ENCODE measurements around the gene NUDT14. TPM values are rescaled to one million over a fixed set of nuclear protein-coding genes. Genes with fewer than 3 reads are reported as not detected.

NUDT14 gene
- total and polyA plus RNA-seq, 3 experiments from 2014 or later: 6.7 to 12.4 (median 6.9) TPM

DNA sequence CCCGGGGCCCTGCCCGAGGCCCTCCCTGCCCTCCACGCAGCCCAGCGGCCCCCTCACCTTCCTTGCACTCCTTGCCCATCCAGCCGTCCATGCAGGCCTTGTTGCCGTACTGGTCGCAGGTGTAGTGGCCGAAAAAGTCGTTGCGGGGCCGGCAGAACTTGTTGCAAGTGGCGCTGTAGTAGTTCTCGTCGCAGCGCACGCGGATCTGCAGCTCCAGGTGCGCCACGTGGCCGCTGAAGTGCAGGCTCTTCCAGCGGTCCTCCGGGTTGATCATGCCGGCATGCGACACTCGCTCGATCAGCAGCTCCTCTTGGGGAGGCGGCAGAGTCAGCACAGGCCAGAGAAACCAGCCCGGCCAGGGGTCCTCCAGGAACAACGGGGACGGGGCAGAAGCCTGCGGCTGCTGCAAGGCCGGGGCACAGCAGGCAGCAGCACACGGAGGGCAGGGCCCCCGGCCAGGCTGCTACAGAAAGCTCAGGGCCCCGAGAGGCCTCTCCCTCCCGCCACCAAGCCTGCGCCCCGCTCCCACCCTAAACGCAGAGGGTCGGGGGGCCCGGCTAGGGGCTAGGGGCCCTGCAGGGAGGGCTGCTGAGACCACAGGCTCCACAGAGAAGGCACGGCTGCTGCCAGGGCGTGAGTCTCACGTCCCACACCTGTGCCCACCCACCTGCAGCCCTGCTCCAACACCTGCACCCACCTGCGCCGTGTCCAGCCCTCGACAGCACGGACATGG, 25.3 kb downstream of the NUDT14 start:
- no peak overlapping the region for H3K27ac ChIP-seq (ENCODE audit: low read depth, low read length)
- H3K4me1 ChIP-seq (ENCODE audit: insufficient read depth, low read length): no peaks in the 10 kb centered on the region
- no peak overlapping the region for H3K4me3 ChIP-seq (ENCODE audit: low read length)
- Mint-ChIP-seq H3K27ac (no peak overlapping the region), H3K4me3 (no peak overlapping the region), H3K36me3 (no peaks in the 10 kb centered on the region), H3K4me1 (no peaks in the 10 kb centered on the region), H3K9me3 (no peaks in the 10 kb centered on the region), H3K27me3 (peaks cover 2 to 3% of the 10 kb centered on the region in 2 donors)
- no peaks in the 10 kb centered on the region for H3K27me3 ChIP-seq (ENCODE audit: insufficient read depth, low read length, poor library complexity, severe bottlenecking)
- no peaks in the 10 kb centered on the region for H3K36me3 ChIP-seq (ENCODE audit: insufficient read depth, low read length)
- DNase-seq: no peak
- POLR2A ChIA-PET: no interaction called here
- H3K9me3 ChIP-seq (ENCODE audit: low read length): no peaks in the 10 kb centered on the region
- CTCF ChIA-PET: no interaction called here

- H3K4me1 Mint-ChIP-seq: no peaks in the 10 kb centered on the region
- H3K36me3 ChIP-seq (ENCODE audit: insufficient read depth, low read length): no peaks in the 10 kb centered on the region
- no peak for DNase-seq
- H3K27ac ChIP-seq (ENCODE audit: low read depth, low read length): no peak overlapping the region
- H3K4me3 ChIP-seq (ENCODE audit: low read length): no peak overlapping the region
- H3K9me3 ChIP-seq (ENCODE audit: low read length): no peaks in the 10 kb centered on the region
- H3K4me3 Mint-ChIP-seq: no peak overlapping the region
- H3K27me3 ChIP-seq (ENCODE audit: insufficient read depth, low read length, poor library complexity, severe bottlenecking): no peaks in the 10 kb centered on the region
- ChIA-PET CTCF (no interaction called here), POLR2A (no interaction called here)
- peaks cover 2 to 3% of the 10 kb centered on the region in 2 donors for H3K27me3 Mint-ChIP-seq
- H3K4me1 ChIP-seq (ENCODE audit: insufficient read depth, low read length): no peaks in the 10 kb centered on the region
- H3K9me3 Mint-ChIP-seq: no peaks in the 10 kb centered on the region
- no peaks in the 10 kb centered on the region for H3K36me3 Mint-ChIP-seq
- H3K27ac Mint-ChIP-seq: no peak overlapping the region
Observed at GRCh38 chr14:105155071-105155651, 26.0 kb downstream of the NUDT14 start.

GRCh38 chr14:105154476-105154871, 26.6 kb downstream of the NUDT14 start:
- H3K36me3 Mint-ChIP-seq: no peaks in the 10 kb centered on the region
- no peak overlapping the region for H3K4me3 Mint-ChIP-seq
- Histone ChIP-seq H3K9me3 (ENCODE audit: low read length) (no peaks in the 10 kb centered on the region), H3K4me1 (ENCODE audit: insufficient read depth, low read length) (no peaks in the 10 kb centered on the region), H3K27ac (ENCODE audit: low read depth, low read length) (no peak overlapping the region), H3K4me3 (ENCODE audit: low read length) (no peak overlapping the region), H3K36me3 (ENCODE audit: insufficient read depth, low read length) (no peaks in the 10 kb centered on the region), H3K27me3 (ENCODE audit: insufficient read depth, low read length, poor library complexity, severe bottlenecking) (no peaks in the 10 kb centered on the region)
- H3K27ac Mint-ChIP-seq: no peak overlapping the region
- no peaks in the 10 kb centered on the region for H3K9me3 Mint-ChIP-seq
- H3K4me1 Mint-ChIP-seq: no peaks in the 10 kb centered on the region
- ChIA-PET POLR2A (no interaction called here), CTCF (no interaction called here)
- DNase-seq: peak in 1 of 5 donors; percentile 26
- peaks cover 2 to 3% of the 10 kb centered on the region in 2 donors for H3K27me3 Mint-ChIP-seq

DNA sequence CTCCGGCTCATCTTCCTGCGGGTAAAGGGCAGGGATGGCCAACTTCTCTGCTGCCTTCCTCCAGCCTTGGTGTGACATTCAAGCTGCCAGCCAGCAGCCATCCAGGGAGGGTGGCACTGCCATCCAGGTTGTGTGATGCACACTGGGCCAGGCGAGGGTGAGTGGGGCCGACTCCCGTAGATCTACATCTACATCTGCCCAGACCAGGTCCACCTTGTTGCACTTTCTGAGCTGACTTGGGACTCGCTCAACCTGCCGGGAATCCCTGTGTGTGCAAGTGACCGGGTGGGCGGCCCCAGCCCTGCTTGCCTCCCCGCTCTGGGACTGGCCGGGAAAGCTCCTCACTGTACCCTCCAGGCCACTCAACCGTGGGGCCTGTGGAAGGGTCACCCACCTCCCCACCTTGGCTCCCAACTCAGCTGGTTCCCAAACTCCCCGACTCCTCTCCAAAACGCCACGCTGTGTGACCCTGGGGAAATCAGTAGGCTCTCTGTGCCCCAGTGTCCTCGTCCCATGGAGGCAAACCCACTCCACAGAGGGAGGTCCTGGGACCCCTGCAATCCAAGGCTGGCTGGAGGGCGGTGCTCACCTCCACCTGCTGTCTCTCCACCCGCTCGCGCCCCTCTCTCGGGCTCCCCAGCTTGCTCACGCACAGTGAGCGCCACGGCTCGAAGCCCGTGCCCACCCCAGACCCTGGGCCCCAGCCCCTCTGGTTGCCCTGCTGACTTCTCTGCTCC, 27.2 kb downstream of the NUDT14 start:
- peaks cover 2 to 3% of the 10 kb centered on the region in 2 donors for H3K27me3 Mint-ChIP-seq
- H3K36me3 Mint-ChIP-seq: no peaks in the 10 kb centered on the region
- no peak overlapping the region for H3K4me3 ChIP-seq (ENCODE audit: low read length)
- POLR2A ChIA-PET: no interaction called here
- no peaks in the 10 kb centered on the region for H3K4me1 Mint-ChIP-seq
- DNase-seq: peak in 1 of 5 donors; percentile 42
- no peaks in the 10 kb centered on the region for H3K36me3 ChIP-seq (ENCODE audit: insufficient read depth, low read length)
- H3K27ac Mint-ChIP-seq: no peak overlapping the region
- no peaks in the 10 kb centered on the region for H3K9me3 Mint-ChIP-seq
- no peaks in the 10 kb centered on the region for H3K9me3 ChIP-seq (ENCODE audit: low read length)
- no peak overlapping the region for H3K27ac ChIP-seq (ENCODE audit: low read depth, low read length)
- no peaks in the 10 kb centered on the region for H3K27me3 ChIP-seq (ENCODE audit: insufficient read depth, low read length, poor library complexity, severe bottlenecking)
- no peak overlapping the region for H3K4me3 Mint-ChIP-seq
- H3K4me1 ChIP-seq (ENCODE audit: insufficient read depth, low read length): no peaks in the 10 kb centered on the region
- CTCF ChIA-PET: no interaction called here

DNA sequence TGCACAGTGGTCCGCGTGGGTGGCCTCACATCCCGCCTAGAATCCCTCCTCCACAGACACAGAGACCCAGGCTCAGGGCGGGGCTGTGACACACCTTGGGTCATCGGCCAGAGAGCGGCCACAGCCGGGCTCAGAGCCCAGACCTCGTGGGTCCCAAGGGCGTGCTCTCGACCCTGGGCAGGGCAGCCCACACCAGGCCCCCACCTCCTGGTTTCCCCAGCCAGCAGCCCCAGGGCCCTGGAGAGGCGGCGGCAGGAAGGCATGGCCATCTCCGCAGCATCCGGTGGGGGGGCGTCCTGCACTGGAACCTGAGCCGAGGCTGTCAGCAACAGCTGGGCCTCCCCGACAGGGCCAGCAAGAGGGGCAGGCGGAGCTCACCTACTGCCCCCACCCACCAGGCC, 27.8 kb downstream of the NUDT14 start:
- POLR2A ChIA-PET: no interaction called here

GRCh38 chr14:105152794-105153241, 28.3 kb downstream of the NUDT14 start:
- H3K27ac Mint-ChIP-seq: no peak overlapping the region
- peaks cover 2 to 3% of the 10 kb centered on the region in 2 donors for H3K27me3 Mint-ChIP-seq
- Histone ChIP-seq H3K27me3 (ENCODE audit: insufficient read depth, low read length, poor library complexity, severe bottlenecking) (no peaks in the 10 kb centered on the region), H3K4me3 (ENCODE audit: low read length) (no peak overlapping the region), H3K4me1 (ENCODE audit: insufficient read depth, low read length) (no peaks in the 10 kb centered on the region), H3K9me3 (ENCODE audit: low read length) (no peaks in the 10 kb centered on the region), H3K36me3 (ENCODE audit: insufficient read depth, low read length) (no peaks in the 10 kb centered on the region), H3K27ac (ENCODE audit: low read depth, low read length) (no peak overlapping the region)
- H3K9me3 Mint-ChIP-seq: no peaks in the 10 kb centered on the region
- H3K4me3 Mint-ChIP-seq: no peak overlapping the region
- H3K4me1 Mint-ChIP-seq: no peaks in the 10 kb centered on the region
- ChIA-PET CTCF (no interaction called here), POLR2A (no interaction called here)
- peak in 1 of 5 donors; percentile 35 for DNase-seq
- H3K36me3 Mint-ChIP-seq: no peaks in the 10 kb centered on the region

More for the DNA sequence above, 27.8 kb downstream of the NUDT14 start:
- Mint-ChIP-seq H3K27me3 (peaks cover 2 to 3% of the 10 kb centered on the region in 2 donors), H3K36me3 (no peaks in the 10 kb centered on the region), H3K4me1 (no peaks in the 10 kb centered on the region), H3K4me3 (no peak overlapping the region), H3K9me3 (no peaks in the 10 kb centered on the region), H3K27ac (no peak overlapping the region)
- peak in 1 of 5 donors; percentile 33 for DNase-seq
- CTCF ChIA-PET: no interaction called here
- Histone ChIP-seq H3K4me3 (ENCODE audit: low read length) (no peak overlapping the region), H3K36me3 (ENCODE audit: insufficient read depth, low read length) (no peaks in the 10 kb centered on the region), H3K27ac (ENCODE audit: low read depth, low read length) (no peak overlapping the region), H3K9me3 (ENCODE audit: low read length) (no peaks in the 10 kb centered on the region), H3K4me1 (ENCODE audit: insufficient read depth, low read length) (no peaks in the 10 kb centered on the region), H3K27me3 (ENCODE audit: insufficient read depth, low read length, poor library complexity, severe bottlenecking) (no peaks in the 10 kb centered on the region)

- Mint-ChIP-seq H3K27me3 (peaks cover 0 to 2% of the 10 kb centered on the region in 2 donors), H3K36me3 (no peaks in the 10 kb centered on the region), H3K4me3 (no peak overlapping the region), H3K9me3 (no peaks in the 10 kb centered on the region), H3K4me1 (no peaks in the 10 kb centered on the region), H3K27ac (no peak overlapping the region)
- Histone ChIP-seq H3K27me3 (ENCODE audit: insufficient read depth, low read length, poor library complexity, severe bottlenecking) (no peaks in the 10 kb centered on the region), H3K27ac (ENCODE audit: low read depth, low read length) (no peak overlapping the region), H3K4me3 (ENCODE audit: low read length) (no peak overlapping the region), H3K9me3 (ENCODE audit: low read length) (no peaks in the 10 kb centered on the region), H3K36me3 (ENCODE audit: insufficient read depth, low read length) (no peaks in the 10 kb centered on the region), H3K4me1 (ENCODE audit: insufficient read depth, low read length) (no peaks in the 10 kb centered on the region)
- DNase-seq: peak in 1 of 5 donors; percentile 40
- ChIA-PET CTCF (no interaction called here), POLR2A (no interaction called here)
Observed at GRCh38 chr14:105151838-105152793, 29.0 kb downstream of the NUDT14 start.

All from CD8-positive, alpha-beta memory T cell (primary cell).